T47D (cell line): Measurements from ENCODE around the gene ITGB1BP1.

Source experiments
- DNase-seq, 2 experiments: peaks; one replicate each; pipeline versions ENCODE4 v3.0.0 to v3.0.0-alpha.2; 2011 to 2012; ENCODE audit warnings: low read depth in 1 of 2, low spot score in 1 of 2
- JUND ChIP-seq: IDR thresholded peaks from 2 replicates; pipeline ENCODE4 v1.6.1; 2012; ENCODE audit warnings: low read depth
- in situ Hi-C: cut with HindIII; loops from 2 replicates; pipeline ENCODE4 v1.10.0; 2016; ENCODE audit warnings: low sequenced_read_pairs, low pct_unique_long_range_greater_than_20kb

The ITGB1BP1 gene

GRCh38 chr2:9356261-9356660, 67.1 kb downstream of the ITGB1BP1 start:
- in situ Hi-C loops: no loop called here
- TF ChIP-seq JUND: no peak
- no peak for DNase-seq

DNA sequence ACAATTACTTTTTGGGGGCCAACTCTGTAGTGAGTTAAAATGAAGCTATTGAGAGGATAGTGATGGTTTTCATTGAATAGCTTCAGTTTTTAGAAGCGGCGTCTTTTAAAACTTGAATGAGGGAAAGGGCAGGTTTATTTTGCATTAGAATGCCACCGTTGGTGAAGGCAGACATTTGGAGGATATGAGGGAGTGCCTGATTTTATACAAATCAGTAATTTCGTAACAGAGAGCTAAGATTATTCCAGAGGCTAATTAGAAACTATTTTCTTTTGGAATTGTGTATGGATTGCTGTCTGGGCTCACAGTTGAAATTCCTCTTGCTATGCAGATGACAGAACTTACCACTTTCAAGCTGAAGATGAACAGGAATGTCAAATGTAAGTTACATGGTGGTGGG, 67.6 kb downstream of the ITGB1BP1 start:
- in situ Hi-C loops: no loop called here
- TF ChIP-seq JUND: no peak
- no peak for DNase-seq

- TF ChIP-seq JUND: no peak
- no peak for DNase-seq
- in situ Hi-C loops: no loop called here
Measured at GRCh38 chr2:9355270-9355669, 68.1 kb downstream of the ITGB1BP1 start.

DNA sequence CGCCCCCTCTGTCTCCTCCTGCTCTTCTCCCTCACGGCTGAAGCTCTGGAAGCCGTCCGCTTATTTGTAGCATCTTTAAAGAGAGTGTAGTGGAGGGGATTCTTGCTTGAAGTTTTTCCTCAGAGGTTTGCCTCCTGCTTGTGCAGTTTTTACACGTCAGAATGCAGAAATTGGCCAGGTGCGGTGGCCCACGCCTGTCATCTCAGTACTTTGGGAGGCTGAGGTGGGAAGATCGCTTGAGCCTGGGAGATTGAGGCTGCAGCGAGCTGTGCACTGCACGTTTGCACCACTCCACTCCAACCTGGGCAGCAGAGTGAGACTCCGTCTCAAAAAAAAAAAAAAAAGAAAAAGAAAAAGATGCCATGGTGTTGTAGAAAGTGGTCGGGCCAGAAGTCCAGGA, 69.0 kb downstream of the ITGB1BP1 start:
- DNase-seq: no peak
- in situ Hi-C loops: no loop called here
- no peak for TF ChIP-seq JUND
